Left lobe of liver (tissue), 2 donors: ENCODE data around the gene EIF5A. TPM values are rescaled to one million over a fixed set of nuclear protein-coding genes. Genes with fewer than 3 reads are reported as not detected.

Experiments
- ATAC-seq: fragments of 200-7000 bp; cut with Tn5 transposase; one replicate; pipeline ENCODE4 v1.9.1; 2020; ENCODE audit warnings: mild to moderate bottlenecking, moderate library complexity
- DNase-seq: peaks from one replicate; pipeline ENCODE4 v3.0.0-alpha.2; 2020; ENCODE audit warnings: low spot score
- total RNA-seq: library from RNA; stranded (reverse); gene quantifications from one replicate; pipeline ENCODE4 v1.2.1, GENCODE V29; 2021
- donor health status: DM: no; HTN: no; CAD: no; lungs with moderate emphysema.
- donor health status: DM: no; HTN: yes; CAD: no.

EIF5A gene
- total RNA-seq, 1 donor from 2014 or later, result 242 TPM

- ATAC-seq (no peak), DNase-seq (no peak)
Measured at GRCh38 chr17:7312432-7313087, 5.1 kb downstream of the EIF5A start.

- DNase-seq (no peak), ATAC-seq (no peak)
Measured at GRCh38 chr17:7313088-7313889, 5.9 kb downstream of the EIF5A start.

GRCh38 chr17:7313890-7314718 lies 6.7 kb downstream of the EIF5A start:
- ATAC-seq (no peak), DNase-seq (no peak)

GRCh38 chr17:7314719-7315569 lies 7.5 kb downstream of the EIF5A start, which contains the start of gene GPS2:
Gene GPS2, minus strand, starts transcription at chr17:7315360. Its CDS starts 308 bp downstream, at chr17:7315052.
- peak; percentile 89 for ATAC-seq
- peak; percentile 95 for DNase-seq

GRCh38 chr17:7315570-7316235 lies 8.3 kb downstream of the EIF5A start:
- ATAC-seq, result peak; percentile 35
- peak; percentile 64 for DNase-seq

- no peak for ATAC-seq
- DNase-seq, result no peak
Measured at GRCh38 chr17:7317161-7317803, 9.9 kb downstream of the EIF5A start.

- ATAC-seq (no peak), DNase-seq (no peak)
Measured at GRCh38 chr17:7318121-7318860, 10.9 kb downstream of the EIF5A start.

GRCh38 chr17:7321466-7321865 lies 14.0 kb downstream of the EIF5A start:
- no peak for DNase-seq
- ATAC-seq, result no peak

GRCh38 chr17:7322520-7323194 lies 15.2 kb downstream of the EIF5A start:
- DNase-seq, result no peak
- ATAC-seq, result no peak

GRCh38 chr17:7323731-7324437 lies 16.5 kb downstream of the EIF5A start:
- no peak for DNase-seq

GRCh38 chr17:7324438-7324779 lies 17.0 kb downstream of the EIF5A start:
- DNase-seq, result no peak
- no peak for ATAC-seq

More at GRCh38 chr17:7323731-7324437, 16.5 kb downstream of the EIF5A start:
- peak; percentile 18 for ATAC-seq

- ATAC-seq, result no peak
Measured at GRCh38 chr17:7325031-7325528, 17.7 kb downstream of the EIF5A start.

GRCh38 chr17:7326186-7326585 lies 18.8 kb downstream of the EIF5A start:
- no peak for ATAC-seq
- DNase-seq, result no peak

More at GRCh38 chr17:7325031-7325528, 17.7 kb downstream of the EIF5A start:
- DNase-seq, result no peak

- no peak for DNase-seq
- ATAC-seq, result no peak
Measured at GRCh38 chr17:7327056-7327455, 19.6 kb downstream of the EIF5A start.

- DNase-seq (no peak), ATAC-seq (no peak)
Measured at GRCh38 chr17:7327501-7327900, 20.1 kb downstream of the EIF5A start.

GRCh38 chr17:7328009-7328408 lies 20.6 kb downstream of the EIF5A start:
- DNase-seq, result no peak
- no peak for ATAC-seq

GRCh38 chr17:7328840-7329373 lies 21.5 kb downstream of the EIF5A start, which contains the start of gene NEURL4:
Gene NEURL4, minus strand, starts transcription at chr17:7329335. Its CDS starts 23 bp downstream, at chr17:7329312.
- peak; percentile 27 for ATAC-seq
- no peak for DNase-seq
